Measurements from ENCODE around the gene ADORA1.

The ADORA1 gene

GRCh38 chr1:203216274-203217138 lies 89.0 kb downstream of the ADORA1 start:
- TF ChIP-seq, protein P1, sequence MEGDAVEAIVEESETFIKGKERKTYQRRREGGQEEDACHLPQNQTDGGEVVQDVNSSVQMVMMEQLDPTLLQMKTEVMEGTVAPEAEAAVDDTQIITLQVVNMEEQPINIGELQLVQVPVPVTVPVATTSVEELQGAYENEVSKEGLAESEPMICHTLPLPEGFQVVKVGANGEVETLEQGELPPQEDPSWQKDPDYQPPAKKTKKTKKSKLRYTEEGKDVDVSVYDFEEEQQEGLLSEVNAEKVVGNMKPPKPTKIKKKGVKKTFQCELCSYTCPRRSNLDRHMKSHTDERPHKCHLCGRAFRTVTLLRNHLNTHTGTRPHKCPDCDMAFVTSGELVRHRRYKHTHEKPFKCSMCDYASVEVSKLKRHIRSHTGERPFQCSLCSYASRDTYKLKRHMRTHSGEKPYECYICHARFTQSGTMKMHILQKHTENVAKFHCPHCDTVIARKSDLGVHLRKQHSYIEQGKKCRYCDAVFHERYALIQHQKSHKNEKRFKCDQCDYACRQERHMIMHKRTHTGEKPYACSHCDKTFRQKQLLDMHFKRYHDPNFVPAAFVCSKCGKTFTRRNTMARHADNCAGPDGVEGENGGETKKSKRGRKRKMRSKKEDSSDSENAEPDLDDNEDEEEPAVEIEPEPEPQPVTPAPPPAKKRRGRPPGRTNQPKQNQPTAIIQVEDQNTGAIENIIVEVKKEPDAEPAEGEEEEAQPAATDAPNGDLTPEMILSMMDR (IDR thresholded peaks at IDR 0.05; ENCODE audit: low read depth, low read length): peak; percentile 54
- no peak overlapping the region for H3K4me3 ChIP-seq (replicated peaks in 1 of 2; ENCODE audit: low read depth in 2 of 2, low read length in 2 of 2)
- DNase-seq (ENCODE audit: low read depth in 2 of 2): peak; percentile 82 to 83

Data from cardiac fibroblast (primary cell).